KMS-11 (cell line): Measurements from ENCODE around the gene RANBP1.
A peak's percentile ranks its signal among the peaks of the same experiment; 100 is the strongest.

Source experiments
- H2AFZ ChIP-seq: fragments of 200-600 bp; sonication (generic); 2 replicates; pipeline ENCODE4 v1.6.1; 2016; ENCODE audit warnings: antibody characterized with exemption, mixed run types, low read depth
- H3K27ac ChIP-seq: fragments of 200-600 bp; sonication (generic); 2 replicates; pipeline ENCODE4 v1.6.1; 2016; ENCODE audit warnings: mild to moderate bottlenecking, mixed run types
- H3K27me3 ChIP-seq: fragments of 200-600 bp; sonication (generic); 2 replicates; pipeline ENCODE4 v1.6.1; 2017; ENCODE audit warnings: mild to moderate bottlenecking, low read depth, mixed run types, moderate library complexity; ENCODE audit not compliant: insufficient read depth
- H3K36me3 ChIP-seq: fragments of 200-600 bp; sonication (generic); 2 replicates; pipeline ENCODE4 v1.6.1; 2017; ENCODE audit warnings: mild to moderate bottlenecking, mixed run types; ENCODE audit not compliant: insufficient read depth
- H3K4me1 ChIP-seq: fragments of 200-600 bp; sonication (generic); 2 replicates; pipeline ENCODE4 v1.6.1; 2016; ENCODE audit warnings: mild to moderate bottlenecking, low read depth, mixed run types; ENCODE audit not compliant: poor library complexity, severe bottlenecking
- H3K4me2 ChIP-seq: fragments of 200-600 bp; sonication (generic); 2 replicates; pipeline ENCODE4 v1.7.0; 2016; ENCODE audit warnings: mild to moderate bottlenecking, mixed run types
- H3K4me3 ChIP-seq: fragments of 200-600 bp; sonication (generic); IDR thresholded peaks from 2 replicates; pipeline ENCODE4 v1.6.1; 2017; ENCODE audit warnings: low read depth, low read length, mixed read lengths; ENCODE audit not compliant: insufficient read depth
- H3K79me2 ChIP-seq: fragments of 200-600 bp; sonication (generic); 2 replicates; pipeline ENCODE4 v1.6.1; 2016; ENCODE audit warnings: low read depth, mixed run types; ENCODE audit not compliant: insufficient read depth
- H3K9ac ChIP-seq: fragments of 200-600 bp; sonication (generic); 2 replicates; pipeline ENCODE4 v1.6.1; 2016; ENCODE audit warnings: mild to moderate bottlenecking, mixed run types
- H4K20me1 ChIP-seq: fragments of 200-600 bp; sonication (generic); 2 replicates; pipeline ENCODE4 v1.6.1; 2016; ENCODE audit warnings: mild to moderate bottlenecking, mixed run types; ENCODE audit not compliant: insufficient read depth
- CTCF ChIP-seq: fragments of 200-600 bp; sonication (generic); conservative IDR thresholded peaks from 2 replicates; pipeline ENCODE4 v1.6.1; 2017; ENCODE audit warnings: low read depth, mild to moderate bottlenecking, antibody characterized with exemption, low read length, moderate library complexity, mixed read lengths

The RANBP1 gene

GRCh38 chr22:20112623-20113511 is 3.0 kb upstream of the RANBP1 start:
- Histone ChIP-seq H4K20me1 (no peaks in the 10 kb centered on the region), H3K4me1 (peaks cover 8% of the 10 kb centered on the region), H3K27ac (no peak overlapping the region; the same call in 1 of the 2 replicates), H3K4me2 (no peak overlapping the region), H2AFZ (no peak overlapping the region), H3K4me3 (no peak overlapping the region), H3K9ac (no peak overlapping the region; the same call in 1 of the 2 replicates), H3K27me3 (no peaks in the 10 kb centered on the region), H3K79me2 (peaks cover 26% of the 10 kb centered on the region), H3K36me3 (no peaks in the 10 kb centered on the region)
- TF ChIP-seq CTCF, result no peak

GRCh38 chr22:20113551-20114310 is 2.2 kb upstream of the RANBP1 start:
- no peak overlapping the region for H3K9ac ChIP-seq
- H3K4me1 ChIP-seq, result peaks cover 9% of the 10 kb centered on the region
- no peaks in the 10 kb centered on the region for H3K27me3 ChIP-seq
- TF ChIP-seq CTCF, result no peak
- H3K4me2 ChIP-seq, result no peak overlapping the region
- H3K27ac ChIP-seq, result no peak overlapping the region
- no peak overlapping the region for H2AFZ ChIP-seq
- H4K20me1 ChIP-seq, result no peaks in the 10 kb centered on the region
- peaks cover 34% of the 10 kb centered on the region for H3K79me2 ChIP-seq
- no peaks in the 10 kb centered on the region for H3K36me3 ChIP-seq
- no peak overlapping the region for H3K4me3 ChIP-seq

- Histone ChIP-seq H3K4me1 (peaks cover 20% of the 10 kb centered on the region), H3K27me3 (no peaks in the 10 kb centered on the region), H2AFZ (no peak overlapping the region), H3K9ac (no peak overlapping the region), H3K27ac (no peak overlapping the region), H3K79me2 (peaks cover 45% of the 10 kb centered on the region), H4K20me1 (no peaks in the 10 kb centered on the region), H3K4me3 (no peak overlapping the region), H3K4me2 (peak overlapping the region; percentile 66; the same call in 1 of the 2 replicates), H3K36me3 (peaks cover 3% of the 10 kb centered on the region; the same call in 1 of the 2 replicates)
- no peak for TF ChIP-seq CTCF
These were observed 1.1 kb upstream of the RANBP1 start for GRCh38 chr22:20114506-20115475.
